PFSK-1 (cell line): ENCODE results near the gene DNAJB11.

Experiments used
- FOXP2 ChIP-seq: optimal IDR thresholded peaks from 2 replicates; pipeline ENCODE3; 2011; ENCODE audit warnings: borderline replicate concordance, control low read depth, inconsistent platforms; ENCODE audit not compliant: insufficient read depth; ENCODE audit errors: extremely low read length, extremely low read depth
- POLR2AphosphoS5 ChIP-seq: IDR thresholded peaks from 2 replicates; pipeline ENCODE4 v1.6.1; 2012; ENCODE audit warnings: low read depth, mild to moderate bottlenecking, control low read depth, low read length, moderate library complexity
- REST ChIP-seq, 2 experiments: IDR thresholded peaks; 2 replicates each; pipeline versions ENCODE4 v1.6.1 to v1.8.0; 2011 to 2012; ENCODE audit warnings: low read depth in 2 of 2, low read length in 2 of 2, control low read depth in 1 of 2, inconsistent platforms in 1 of 2, mild to moderate bottlenecking in 1 of 2, moderate library complexity in 1 of 2; ENCODE audit not compliant: insufficient read depth in 1 of 2
- SIN3A ChIP-seq: IDR thresholded peaks from 2 replicates; pipeline ENCODE4 v1.6.1; 2012; ENCODE audit warnings: mild to moderate bottlenecking, low read length, moderate library complexity, borderline replicate concordance; ENCODE audit not compliant: insufficient read depth
- TAF1 ChIP-seq: IDR thresholded peaks from 2 replicates; pipeline ENCODE4 v1.6.1; 2012; ENCODE audit warnings: low read length, control low read depth, borderline replicate concordance; ENCODE audit not compliant: insufficient read depth

DNAJB11 gene

GRCh38 chr3:186540835-186541226 lies 29.7 kb upstream of the DNAJB11 start:
- TF ChIP-seq POLR2AphosphoS5 = no peak
- TF ChIP-seq REST (IDR thresholded peaks at IDR 0.05; ENCODE audit: insufficient read depth in 1 of 2, low read depth in 2 of 2, low read length in 2 of 2) = no peak
- TF ChIP-seq SIN3A = no peak
- TF ChIP-seq FOXP2 = no peak

DNA sequence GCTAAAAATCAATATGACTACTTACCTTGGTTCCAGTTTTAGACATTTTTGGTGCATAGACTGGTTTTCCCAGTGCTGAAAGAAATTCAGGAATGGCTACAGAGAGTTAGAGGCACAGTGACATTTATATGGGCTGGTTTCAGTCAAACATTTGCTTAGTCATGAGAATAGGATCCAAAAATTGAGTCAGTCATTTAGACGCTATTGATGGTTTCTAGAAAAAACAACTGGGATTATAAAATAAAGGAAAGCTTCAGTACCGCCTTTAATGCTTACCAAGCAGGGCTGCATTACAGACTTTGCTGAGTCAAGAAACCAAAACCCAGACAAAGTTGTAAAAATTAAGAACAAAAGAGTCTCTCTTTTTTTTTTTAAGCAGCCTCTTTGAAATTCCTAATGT lies 26.2 kb upstream of the DNAJB11 start, which contains the start of gene CRYGS:
Gene CRYGS (minus strand): TSS at position 100 of the 400 bp plus-strand sequence. CDS start 54 bp downstream, at position 46.
- no peak for TF ChIP-seq TAF1
- no peak for TF ChIP-seq FOXP2
- TF ChIP-seq REST (IDR thresholded peaks at IDR 0.05; ENCODE audit: insufficient read depth in 1 of 2, low read depth in 2 of 2, low read length in 2 of 2) = no peak
- no peak for TF ChIP-seq SIN3A
- TF ChIP-seq POLR2AphosphoS5 = no peak

DNA sequence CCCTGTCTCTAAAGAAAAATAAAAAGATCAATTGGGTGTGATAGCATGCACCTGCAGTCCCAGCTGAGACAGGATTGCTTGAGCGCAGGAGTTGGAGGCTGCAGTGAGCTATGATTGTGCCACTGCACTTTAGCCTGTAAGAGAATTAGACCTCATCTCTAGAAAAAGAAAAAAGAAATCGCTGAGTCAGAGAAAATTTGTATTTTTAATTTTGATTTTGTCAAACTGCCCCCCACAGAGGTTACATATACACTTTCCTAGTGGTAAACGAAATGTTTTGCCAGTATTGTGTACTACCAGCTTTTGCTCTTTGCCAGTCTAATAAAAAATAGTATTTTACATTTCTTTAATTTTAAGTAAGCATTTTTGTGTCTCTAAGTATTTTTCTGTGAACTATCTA lies 21.0 kb upstream of the DNAJB11 start:
- no peak for TF ChIP-seq TAF1
- no peak for TF ChIP-seq REST (IDR thresholded peaks at IDR 0.05; ENCODE audit: insufficient read depth in 1 of 2, low read depth in 2 of 2, low read length in 2 of 2)
- no peak for TF ChIP-seq FOXP2
- no peak for TF ChIP-seq POLR2AphosphoS5
- TF ChIP-seq SIN3A = no peak

DNA sequence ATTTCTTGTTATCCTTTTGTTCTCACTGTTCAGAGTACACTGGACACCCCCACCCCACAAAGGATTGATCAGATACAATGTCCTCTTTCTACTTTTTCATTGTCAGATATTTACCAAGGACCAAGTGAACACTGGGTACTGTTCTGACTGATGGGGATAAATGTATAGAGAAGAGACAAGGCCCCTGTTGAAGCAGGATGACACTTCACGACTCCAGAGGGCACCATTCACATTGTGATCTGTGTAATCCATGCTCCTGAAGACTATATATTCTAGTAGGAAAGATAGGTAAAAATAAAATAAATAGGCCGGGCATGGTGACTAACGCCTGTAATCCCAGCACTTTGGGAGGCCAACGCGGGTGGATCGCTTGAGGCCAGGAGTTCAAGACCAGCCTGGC lies 19.1 kb upstream of the DNAJB11 start:
- no peak for TF ChIP-seq REST (IDR thresholded peaks at IDR 0.05; ENCODE audit: insufficient read depth in 1 of 2, low read depth in 2 of 2, low read length in 2 of 2)
- no peak for TF ChIP-seq POLR2AphosphoS5
- TF ChIP-seq SIN3A = no peak

- no peak for TF ChIP-seq SIN3A
- TF ChIP-seq FOXP2 = no peak
- TF ChIP-seq REST (IDR thresholded peaks at IDR 0.05; ENCODE audit: insufficient read depth in 1 of 2, low read depth in 2 of 2, low read length in 2 of 2) = no peak
- no peak for TF ChIP-seq POLR2AphosphoS5
- no peak for TF ChIP-seq TAF1
Observed at GRCh38 chr3:186552408-186553031, 18.0 kb upstream of the DNAJB11 start.
